Activated naive CD8-positive, alpha-beta T cell treated with anti-CD3 and anti-CD28 coated beads for 36 hours (primary cell): ENCODE results near the gene GPR62. TPM values are rescaled to one million over a fixed set of nuclear protein-coding genes. Genes with fewer than 3 reads are reported as not detected.

Source experiments
- DNase-seq: peaks from one replicate; pipeline ENCODE4 v3.0.0; 2021
- H3K27ac Mint-ChIP-seq: one replicate; pipeline ENCODE4 v1.8.0; 2022; ENCODE audit warnings: mild to moderate bottlenecking, moderate library complexity, mixed read lengths
- H3K27me3 Mint-ChIP-seq: one replicate; pipeline ENCODE4 v1.8.0; 2022; ENCODE audit warnings: mild to moderate bottlenecking, mixed read lengths
- H3K36me3 Mint-ChIP-seq: one replicate; pipeline ENCODE4 v1.8.0; 2021; ENCODE audit warnings: mild to moderate bottlenecking, mixed read lengths
- H3K4me1 Mint-ChIP-seq: one replicate; pipeline ENCODE4 v1.8.0; 2021; ENCODE audit warnings: mixed read lengths
- H3K4me3 Mint-ChIP-seq: one replicate; pipeline ENCODE4 v1.8.0; 2022; ENCODE audit warnings: mild to moderate bottlenecking, moderate library complexity, mixed read lengths
- H3K9me3 Mint-ChIP-seq: one replicate; pipeline ENCODE4 v1.8.0; 2022; ENCODE audit warnings: mixed read lengths
- total RNA-seq, 2 experiments: library from RNA; stranded (reverse); gene quantifications; one replicate each; pipeline ENCODE4 v1.2.3, GENCODE V29; 2021

Gene GPR62
- total RNA-seq, 2 experiments from 2014 or later = not detected

DNA sequence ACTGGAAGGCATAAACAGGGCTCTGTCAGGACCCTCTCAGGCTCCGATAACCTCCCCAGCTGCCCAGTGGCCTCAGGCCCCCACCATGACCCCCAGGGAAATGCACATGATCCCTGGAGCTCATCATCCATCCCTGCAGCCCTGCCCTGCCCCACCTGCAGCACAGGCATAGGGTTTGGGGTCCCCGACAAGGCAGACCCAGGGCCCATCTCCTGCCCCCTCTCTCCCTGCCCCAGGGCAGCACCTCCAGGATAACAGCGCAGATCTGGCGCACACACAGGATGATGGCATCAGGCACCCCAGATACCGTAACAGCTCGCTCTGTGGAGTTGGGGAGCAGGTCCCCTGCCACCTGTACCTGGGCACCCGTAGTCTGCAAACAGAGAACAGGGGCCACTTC lies 4.5 kb downstream of the GPR62 start:
- no peaks in the 10 kb centered on the region for H3K9me3 Mint-ChIP-seq
- no peak overlapping the region for H3K4me3 Mint-ChIP-seq
- no peaks in the 10 kb centered on the region for H3K36me3 Mint-ChIP-seq
- peaks cover 15% of the 10 kb centered on the region for H3K27me3 Mint-ChIP-seq
- no peak for DNase-seq
- H3K27ac Mint-ChIP-seq = no peak overlapping the region
- no peaks in the 10 kb centered on the region for H3K4me1 Mint-ChIP-seq

DNA sequence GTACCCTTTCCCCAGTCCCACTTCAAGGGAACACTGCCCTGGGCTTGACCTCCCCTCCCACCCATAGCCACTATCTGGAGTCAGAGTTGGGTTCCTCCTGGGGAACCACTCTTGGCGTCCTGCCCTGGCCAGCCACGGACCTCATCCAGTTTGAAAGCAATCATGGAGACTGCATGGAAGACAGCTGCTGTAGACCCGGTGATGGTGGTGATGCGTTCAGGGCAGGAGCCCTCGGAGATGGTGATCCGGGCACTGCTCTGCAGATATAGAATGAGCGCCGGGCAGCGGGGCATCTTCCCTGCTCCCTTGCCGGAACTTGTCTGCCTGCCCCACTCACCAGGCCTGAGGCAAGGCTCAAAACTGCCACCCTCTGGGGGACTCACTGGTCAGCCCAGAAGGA lies 5.2 kb downstream of the GPR62 start:
- Mint-ChIP-seq H3K27me3 (peaks cover 7% of the 10 kb centered on the region), H3K4me3 (no peak overlapping the region)
- DNase-seq = no peak

DNA sequence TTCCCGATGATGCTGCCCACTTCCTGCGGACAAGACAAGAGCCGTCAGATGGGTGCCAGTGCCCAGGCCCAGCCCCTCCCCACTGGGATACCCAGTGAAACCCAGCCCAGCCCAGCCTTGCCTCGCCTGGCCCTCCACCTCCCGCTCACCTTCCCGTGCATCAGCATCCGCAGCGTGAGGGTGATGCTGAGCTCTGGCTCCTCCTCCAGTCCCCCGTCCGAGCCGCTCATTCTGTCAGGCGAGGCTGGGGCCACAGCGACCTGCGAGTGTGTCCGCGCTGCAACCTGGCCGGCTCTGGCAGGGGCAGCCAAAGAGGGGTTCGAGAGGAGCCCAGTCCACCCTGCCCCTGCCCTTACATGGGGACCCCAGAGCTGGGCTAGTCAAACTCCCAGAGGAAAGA lies 5.8 kb downstream of the GPR62 start:
- no peak for DNase-seq
- Mint-ChIP-seq H3K9me3 (no peaks in the 10 kb centered on the region), H3K27me3 (peaks cover 6% of the 10 kb centered on the region), H3K4me3 (no peak overlapping the region), H3K36me3 (no peaks in the 10 kb centered on the region), H3K27ac (no peak overlapping the region), H3K4me1 (no peaks in the 10 kb centered on the region)

More for the DNA sequence above, 5.2 kb downstream of the GPR62 start:
- Mint-ChIP-seq H3K9me3 (no peaks in the 10 kb centered on the region), H3K4me1 (no peaks in the 10 kb centered on the region), H3K36me3 (no peaks in the 10 kb centered on the region), H3K27ac (no peak overlapping the region)

DNA sequence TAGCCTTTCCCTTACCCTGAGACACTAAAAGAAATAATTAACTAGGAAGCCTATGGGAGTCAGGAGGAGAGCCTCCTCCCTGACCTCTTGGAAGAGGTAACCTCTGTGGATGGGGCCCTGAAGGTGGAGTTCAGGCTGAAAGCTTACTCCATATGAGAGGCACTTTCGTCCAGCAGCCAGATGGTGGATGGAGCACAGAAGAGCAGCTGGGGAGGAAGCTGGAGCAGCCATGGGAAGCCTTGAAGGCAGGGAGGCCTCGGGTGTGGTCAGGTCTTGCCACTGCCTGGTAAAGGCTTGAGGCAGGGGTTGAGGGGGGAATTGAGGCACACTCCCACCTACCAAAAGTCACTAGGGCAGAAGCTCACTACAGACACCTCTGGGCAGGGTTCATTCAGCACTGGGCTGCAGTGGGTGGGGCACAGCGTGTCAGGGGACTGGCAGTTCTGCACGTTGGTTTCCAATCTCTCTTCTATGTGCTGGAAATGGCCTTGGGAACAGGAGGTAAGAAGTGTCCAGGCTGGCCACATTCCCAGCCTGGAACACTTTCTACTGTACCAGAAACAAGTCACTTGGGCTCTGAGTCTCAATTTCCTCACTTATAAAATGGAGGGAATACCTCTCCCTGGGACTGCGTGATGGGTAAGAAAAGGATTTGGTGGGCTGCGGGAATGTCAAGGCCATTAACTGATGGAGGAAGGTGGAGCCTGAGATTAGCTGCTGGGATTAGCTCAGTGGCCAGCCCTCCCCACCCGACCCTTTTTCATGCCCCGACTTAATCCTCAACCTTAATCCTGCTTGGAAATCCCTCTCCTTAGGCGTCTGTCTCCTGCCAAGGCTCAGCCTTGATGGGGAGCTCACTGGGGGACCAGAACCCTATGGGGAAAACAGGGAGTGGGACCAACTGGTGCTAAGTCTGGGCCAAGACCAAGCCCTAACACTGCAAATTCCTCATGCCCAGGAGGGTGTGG lies 6.7 kb downstream of the GPR62 start:
- Mint-ChIP-seq H3K9me3 (no peaks in the 10 kb centered on the region), H3K27me3 (peaks cover 1% of the 10 kb centered on the region), H3K36me3 (no peaks in the 10 kb centered on the region), H3K27ac (peak overlapping the region; percentile 66), H3K4me1 (peaks cover 2% of the 10 kb centered on the region), H3K4me3 (no peak overlapping the region)
- DNase-seq = no peak

DNA sequence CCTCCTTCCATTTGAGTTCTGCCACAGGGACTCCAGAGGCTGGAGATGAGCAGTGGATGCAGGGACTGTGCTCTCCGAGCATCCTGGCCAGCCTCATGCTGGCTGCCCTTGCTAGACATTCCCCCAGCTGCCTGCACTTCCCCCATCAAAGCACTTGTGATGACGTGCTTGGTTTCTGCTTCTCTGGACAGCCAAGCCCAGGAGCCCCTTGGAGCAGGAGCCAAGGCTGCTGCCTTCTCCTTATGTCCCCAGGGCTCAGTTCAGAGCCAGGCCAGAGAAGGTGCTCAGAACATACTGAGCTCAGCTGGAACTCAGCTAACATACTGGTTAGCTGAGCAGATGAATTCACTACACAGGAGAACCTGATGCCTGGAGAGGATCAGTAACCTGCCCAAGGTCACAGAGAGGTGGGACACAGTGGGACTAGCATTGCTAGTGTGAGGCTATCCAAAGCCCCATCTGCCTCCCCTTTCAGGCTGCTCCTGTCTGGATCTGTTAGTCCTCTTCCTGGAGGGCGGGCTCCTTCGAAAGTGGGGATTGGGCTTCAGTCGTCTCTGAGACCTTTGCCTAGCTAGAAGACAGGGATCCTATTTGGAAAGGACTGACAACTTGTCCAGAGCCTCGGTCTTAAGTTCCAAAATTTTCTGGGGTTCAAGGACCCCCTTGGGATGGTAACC lies 7.8 kb downstream of the GPR62 start:
- Mint-ChIP-seq H3K9me3 (no peaks in the 10 kb centered on the region), H3K27me3 (no peaks in the 10 kb centered on the region), H3K27ac (no peak overlapping the region)

DNA sequence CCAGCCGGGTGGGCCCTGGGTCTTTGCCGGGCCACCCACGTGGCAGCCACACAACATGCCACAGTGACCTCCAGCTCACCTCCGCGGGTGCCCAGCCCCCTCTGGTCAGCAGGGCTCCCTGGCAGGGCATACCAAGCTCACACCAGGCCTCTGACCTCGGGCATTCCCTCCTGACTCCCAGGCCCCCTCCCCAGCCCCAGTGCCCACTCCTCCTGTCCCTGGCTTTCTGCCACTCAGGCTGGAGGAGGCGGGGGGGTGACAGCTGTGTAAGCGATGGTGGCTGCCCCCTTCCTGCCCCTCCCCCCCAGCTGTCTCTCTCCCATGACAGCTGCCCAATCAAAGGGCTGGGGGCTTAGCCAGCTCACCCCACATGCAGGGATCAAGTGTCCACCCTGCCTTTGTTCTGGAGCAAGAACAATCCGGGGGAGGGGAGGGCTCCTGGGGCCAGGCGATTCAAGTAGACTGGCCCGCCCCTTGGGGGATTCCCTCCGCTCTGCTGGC lies 8.8 kb downstream of the GPR62 start:
- H3K4me1 Mint-ChIP-seq = peaks cover 5% of the 10 kb centered on the region
- H3K9me3 Mint-ChIP-seq = no peaks in the 10 kb centered on the region
- H3K36me3 Mint-ChIP-seq = no peaks in the 10 kb centered on the region
- DNase-seq = no peak
- H3K27ac Mint-ChIP-seq = no peak overlapping the region
- H3K27me3 Mint-ChIP-seq = no peaks in the 10 kb centered on the region
- no peak overlapping the region for H3K4me3 Mint-ChIP-seq

More for the DNA sequence above, 7.8 kb downstream of the GPR62 start:
- no peak overlapping the region for H3K4me3 Mint-ChIP-seq
- H3K36me3 Mint-ChIP-seq = no peaks in the 10 kb centered on the region
- no peak for DNase-seq
- H3K4me1 Mint-ChIP-seq = peaks cover 4% of the 10 kb centered on the region

DNA sequence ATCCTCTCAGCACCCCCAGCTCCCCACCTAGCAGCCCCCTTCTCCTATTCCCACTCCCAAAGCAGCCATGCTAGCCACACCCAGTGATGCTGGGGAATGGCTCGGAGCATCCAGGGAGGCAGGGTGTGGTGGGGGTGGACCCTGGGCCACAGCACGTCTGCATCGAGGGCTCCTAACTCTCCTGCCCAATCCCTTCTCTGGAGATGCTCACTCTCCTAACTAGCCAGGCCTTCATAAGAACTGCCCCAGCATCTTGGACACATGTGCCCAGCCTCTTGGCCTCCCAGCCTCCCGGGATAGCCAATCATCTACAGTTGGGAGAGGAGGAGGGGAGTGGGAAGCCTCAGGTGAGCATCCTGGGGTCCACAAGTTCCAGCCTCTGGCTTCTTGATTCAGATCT lies 9.3 kb downstream of the GPR62 start:
- Mint-ChIP-seq H3K27me3 (no peaks in the 10 kb centered on the region), H3K36me3 (no peaks in the 10 kb centered on the region), H3K27ac (no peak overlapping the region), H3K4me1 (peaks cover 5% of the 10 kb centered on the region), H3K4me3 (no peak overlapping the region), H3K9me3 (no peaks in the 10 kb centered on the region)
- DNase-seq = no peak

DNA sequence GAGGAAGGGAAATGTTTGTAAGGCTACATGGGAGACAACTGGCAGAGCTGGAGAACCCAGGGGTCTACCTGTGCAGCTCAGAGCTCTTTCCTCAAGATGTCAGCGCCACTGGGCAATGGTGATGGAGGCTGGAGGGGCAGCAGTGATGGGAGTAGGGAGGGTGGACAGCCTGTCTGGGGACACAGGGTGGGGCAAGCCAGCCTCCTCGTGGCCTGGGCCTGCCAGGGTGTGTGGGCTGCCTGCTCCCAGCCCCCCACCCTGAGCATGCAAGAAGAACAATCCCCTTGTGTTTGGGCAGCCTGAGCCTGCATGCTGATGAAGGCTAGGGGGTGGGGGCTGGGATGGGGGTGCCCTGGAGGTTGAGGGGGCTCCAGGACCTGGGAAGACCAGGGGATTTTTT lies 10.8 kb downstream of the GPR62 start:
- H3K36me3 Mint-ChIP-seq = peaks cover 1% of the 10 kb centered on the region
- H3K4me1 Mint-ChIP-seq = peaks cover 5% of the 10 kb centered on the region
- peak overlapping the region; percentile 48 for H3K4me3 Mint-ChIP-seq
- no peaks in the 10 kb centered on the region for H3K9me3 Mint-ChIP-seq
- H3K27me3 Mint-ChIP-seq = no peaks in the 10 kb centered on the region
- H3K27ac Mint-ChIP-seq = no peak overlapping the region
- DNase-seq = no peak

DNA sequence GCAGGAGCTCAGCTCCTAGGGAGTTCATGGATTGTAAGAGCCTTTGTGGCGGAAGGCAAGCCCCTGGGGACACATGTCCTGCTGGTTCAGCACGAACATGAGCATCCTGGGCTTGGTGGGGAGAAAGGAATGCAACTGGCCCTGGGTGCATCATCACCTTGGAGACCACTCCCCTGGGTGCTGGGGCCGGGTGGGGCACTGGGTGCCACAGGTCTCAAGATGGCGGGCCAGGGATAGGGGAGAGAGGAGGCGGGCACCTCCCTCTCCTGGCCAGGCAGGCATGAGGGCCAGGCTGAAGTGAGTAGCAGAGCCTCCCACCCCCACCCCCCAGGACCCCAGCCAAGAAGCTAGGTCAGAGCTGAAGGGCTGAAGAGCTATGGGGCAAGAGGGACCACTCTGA lies 11.3 kb downstream of the GPR62 start:
- peak overlapping the region; percentile 75 for H3K4me3 Mint-ChIP-seq
- no peak for DNase-seq
- peaks cover 5% of the 10 kb centered on the region for H3K4me1 Mint-ChIP-seq
- no peaks in the 10 kb centered on the region for H3K27me3 Mint-ChIP-seq
- H3K27ac Mint-ChIP-seq = no peak overlapping the region
- peaks cover 2% of the 10 kb centered on the region for H3K36me3 Mint-ChIP-seq
- H3K9me3 Mint-ChIP-seq = no peaks in the 10 kb centered on the region

DNA sequence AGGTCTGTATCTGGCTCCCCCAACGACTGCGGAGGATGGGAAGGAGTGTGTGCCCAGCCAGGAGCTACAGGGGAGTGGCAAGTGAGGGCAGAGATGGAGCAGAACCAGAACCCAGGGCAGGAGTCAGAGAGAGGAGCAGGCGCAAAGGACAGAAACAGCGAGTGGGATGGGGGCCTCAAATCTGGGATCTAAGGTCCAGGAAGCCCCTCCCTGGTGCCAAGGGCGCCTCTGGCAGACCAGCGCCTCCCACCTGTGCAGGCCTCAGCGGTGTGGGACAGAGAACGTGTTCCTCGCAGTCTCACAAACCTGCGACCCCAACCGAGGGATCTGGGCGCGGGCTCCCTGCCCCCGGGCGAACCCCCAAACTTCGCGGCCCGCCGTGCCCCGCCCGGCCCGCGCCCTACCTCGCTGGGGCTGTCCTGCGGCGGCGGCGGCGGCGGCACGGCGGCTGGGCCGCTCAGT lies 11.8 kb downstream of the GPR62 start:
- Mint-ChIP-seq H3K27ac (no peak overlapping the region), H3K9me3 (no peaks in the 10 kb centered on the region), H3K27me3 (no peaks in the 10 kb centered on the region), H3K4me3 (peak overlapping the region; percentile 75), H3K36me3 (peaks cover 2% of the 10 kb centered on the region), H3K4me1 (peaks cover 5% of the 10 kb centered on the region)
- no peak for DNase-seq

DNA sequence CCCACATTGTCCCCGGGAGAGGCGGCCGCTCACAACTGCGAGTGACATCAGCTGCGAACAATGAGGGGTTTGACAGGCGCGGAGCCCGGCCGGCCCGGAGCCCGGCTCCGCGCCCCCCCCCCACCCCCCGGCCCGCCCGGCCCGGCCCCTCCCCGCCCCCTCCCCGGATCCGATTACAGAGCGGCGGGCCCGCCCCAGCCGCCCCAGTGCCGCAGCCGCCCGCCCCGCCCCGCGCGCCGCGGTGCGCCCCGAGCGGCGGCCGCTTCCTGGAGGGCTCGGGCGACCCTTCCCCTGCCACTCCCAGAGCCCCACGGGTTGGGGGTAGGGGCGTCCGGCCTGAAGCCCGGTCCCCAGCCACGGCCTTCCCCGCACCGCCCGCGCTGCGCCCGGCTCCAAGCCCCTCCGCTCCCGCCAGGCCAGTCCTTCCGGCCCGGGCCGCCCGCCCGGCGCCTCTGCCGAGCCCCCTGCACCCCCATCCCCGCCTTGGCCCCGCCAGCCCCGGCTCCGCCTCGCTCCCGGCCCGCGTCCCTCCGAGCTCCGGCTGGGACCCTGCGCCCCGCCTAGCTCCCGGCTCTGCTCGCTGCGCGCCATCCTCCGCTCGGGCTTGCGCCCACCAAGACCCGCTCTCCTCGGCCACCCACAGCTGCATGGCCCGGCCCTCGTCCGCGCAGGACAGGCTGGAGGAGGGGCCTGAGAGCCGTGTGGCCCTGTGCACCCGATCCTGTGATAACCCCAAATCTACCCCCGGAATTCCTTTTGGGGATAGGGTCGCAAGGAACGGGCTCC lies 12.4 kb downstream of the GPR62 start, which contains the start of gene PCBP4:
PCBP4 (minus strand) TSS at position 71 of the 786 bp plus-strand sequence. CDS start 6,214 bp downstream, outside the sequence.
- DNase-seq = peak; percentile 29
- H3K9me3 Mint-ChIP-seq = no peaks in the 10 kb centered on the region
- peaks cover 2% of the 10 kb centered on the region for H3K36me3 Mint-ChIP-seq
- H3K27ac Mint-ChIP-seq = peak within 1 kb of the TSS; percentile 45
- no peaks in the 10 kb centered on the region for H3K27me3 Mint-ChIP-seq
- H3K4me3 Mint-ChIP-seq = peak within 1 kb of the TSS; percentile 79
- H3K4me1 Mint-ChIP-seq = peaks cover 7% of the 10 kb centered on the region

DNA sequence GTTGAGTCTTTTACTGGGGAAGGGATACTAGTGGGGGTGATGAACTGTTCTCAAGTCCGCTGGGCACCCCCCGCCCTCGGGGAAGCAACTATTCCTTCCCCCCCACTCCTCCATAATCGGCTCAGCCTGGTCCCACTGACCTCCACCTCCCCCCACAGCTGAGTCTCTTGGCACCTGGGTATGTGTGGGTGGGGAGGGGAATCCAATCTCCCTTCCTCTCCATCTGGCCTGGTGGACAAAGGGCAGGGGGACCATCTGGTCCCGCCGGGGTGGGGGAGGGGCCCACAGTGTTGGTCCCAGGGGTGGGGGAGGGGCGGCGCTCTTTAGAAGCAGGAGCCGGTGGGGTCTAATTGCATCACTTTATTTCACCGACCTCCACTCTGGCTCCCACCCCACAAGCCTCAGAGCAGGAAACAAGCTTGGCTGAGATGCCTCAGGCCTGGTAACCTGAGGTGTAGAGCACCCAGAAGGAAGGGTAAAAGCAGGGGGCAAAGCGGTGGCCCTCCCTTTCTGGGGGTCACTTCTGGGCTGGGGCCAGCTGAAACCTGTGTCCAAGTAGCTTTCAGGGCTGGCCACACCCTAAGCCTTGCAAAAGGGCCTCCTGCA lies 13.1 kb downstream of the GPR62 start:
- no peaks in the 10 kb centered on the region for H3K27me3 Mint-ChIP-seq
- H3K36me3 Mint-ChIP-seq = peaks cover 2% of the 10 kb centered on the region
- DNase-seq = no peak
- H3K27ac Mint-ChIP-seq = peak overlapping the region; percentile 45
- no peaks in the 10 kb centered on the region for H3K9me3 Mint-ChIP-seq
- peak overlapping the region; percentile 79 for H3K4me3 Mint-ChIP-seq
- H3K4me1 Mint-ChIP-seq = peaks cover 7% of the 10 kb centered on the region

DNA sequence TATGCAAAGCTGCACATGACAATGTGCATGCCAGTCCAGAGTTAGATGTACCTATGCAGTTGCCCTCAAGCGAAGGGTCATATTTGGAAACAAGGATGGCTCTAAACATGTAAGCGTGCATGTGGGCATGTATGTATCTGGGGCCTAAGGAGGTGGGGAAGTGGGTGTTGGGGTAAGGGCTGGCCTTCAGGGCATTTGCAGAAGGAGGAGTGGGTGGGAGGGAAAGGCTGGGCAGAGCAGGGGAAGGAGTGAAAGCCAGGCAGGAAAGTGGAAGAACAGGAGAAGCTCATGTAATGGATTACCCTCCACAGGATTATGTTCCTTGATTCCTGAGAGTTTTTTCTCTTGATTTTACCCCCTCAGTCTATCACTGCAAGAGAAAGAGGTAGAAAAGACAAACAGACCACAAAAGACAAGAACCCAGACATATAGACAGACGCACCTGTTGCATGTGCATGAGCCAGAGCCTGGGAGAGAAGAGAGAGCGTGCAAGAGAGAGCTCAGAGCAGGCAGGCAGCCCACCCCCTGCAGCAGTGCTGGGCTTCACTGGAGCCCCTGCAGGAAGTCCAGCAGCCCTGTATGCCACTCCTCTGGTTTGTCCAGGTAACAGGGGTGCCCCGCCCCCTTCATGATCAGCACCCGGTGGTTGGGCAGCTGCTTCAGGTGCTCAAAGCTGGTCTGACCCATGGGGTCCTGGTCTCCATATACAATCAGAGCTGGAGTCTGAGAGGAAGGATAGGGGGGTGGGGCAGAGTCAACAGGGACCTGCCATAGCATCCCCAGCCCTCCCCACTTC lies 13.9 kb downstream of the GPR62 start:
- Mint-ChIP-seq H3K9me3 (no peaks in the 10 kb centered on the region), H3K4me1 (peaks cover 9% of the 10 kb centered on the region), H3K36me3 (peaks cover 3% of the 10 kb centered on the region), H3K4me3 (no peak overlapping the region), H3K27ac (no peak overlapping the region), H3K27me3 (no peaks in the 10 kb centered on the region)
- no peak for DNase-seq

DNA sequence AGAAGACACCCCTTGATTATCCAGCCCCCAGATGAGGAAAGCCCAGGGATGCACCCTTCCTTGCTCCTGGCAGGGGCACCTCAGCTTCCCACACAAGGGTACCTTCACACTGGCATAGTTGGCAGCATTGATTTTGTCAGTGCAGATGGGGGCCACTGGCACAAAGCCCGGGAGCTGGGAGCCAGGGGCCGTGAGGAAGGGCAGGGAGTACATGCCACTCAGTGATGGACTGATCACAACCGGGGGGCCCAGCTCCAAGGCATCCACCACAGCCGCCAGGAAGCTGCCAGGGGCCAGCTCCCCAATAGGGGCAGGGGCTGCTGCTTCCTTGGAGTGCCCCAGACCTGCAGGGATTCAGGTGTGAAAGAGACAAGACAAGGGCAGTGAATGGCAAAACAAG lies 14.7 kb downstream of the GPR62 start:
- H3K9me3 Mint-ChIP-seq = no peaks in the 10 kb centered on the region
- peaks cover 3% of the 10 kb centered on the region for H3K36me3 Mint-ChIP-seq
- no peak for DNase-seq
- H3K27me3 Mint-ChIP-seq = no peaks in the 10 kb centered on the region
- no peak overlapping the region for H3K27ac Mint-ChIP-seq
- H3K4me3 Mint-ChIP-seq = no peak overlapping the region
- H3K4me1 Mint-ChIP-seq = peaks cover 13% of the 10 kb centered on the region
